Lower leg skin (tissue), 4 donors: Measurements from ENCODE around the gene KREMEN1. TPM values are rescaled to one million over a fixed set of nuclear protein-coding genes. Genes with fewer than 3 reads are reported as not detected.
A peak's percentile ranks its signal among the peaks of the same experiment; 100 is the strongest.
"Not testable (repeated sequence)": the region's sequence is repeated elsewhere in the genome, so short reads cannot be mapped to it uniquely, and the experiment has no call there.

Experiments used
- DNase-seq, 2 donors: peaks; one replicate each; pipeline ENCODE4 v3.0.0-alpha.2; 2019; ENCODE audit warnings: low spot score in 2 of 2
- H3K4me3 ChIP-seq: fragments of 200-600 bp; sonication (generic); 2 replicates; pipeline ENCODE4 v1.5.1; 2017; ENCODE audit warnings: mild to moderate bottlenecking, low read depth; ENCODE audit not compliant: poor library complexity, severe bottlenecking
- POLR2A ChIP-seq, 2 donors: fragments of 450-650 bp; IDR thresholded peaks; one replicate each; pipeline ENCODE4 v1.6.1; 2016 to 2017; ENCODE audit warnings: antibody characterized with exemption in 2 of 2, mild to moderate bottlenecking in 1 of 2, moderate library complexity in 1 of 2
- WGBS, 2 donors: methylation state at CpG; one replicate each; pipeline ENCODE4 v1.1.5; 2018; 5-methylcytosine and 5-hydroxymethylcytosine counted together
- intact Hi-C: fragments of 100-400 bp; cut with DNase I; formaldehyde crosslinking; loops from one replicate; pipeline ENCODE4 v1.15.0; 2023; ENCODE audit warnings: low total_unique reads
- total RNA-seq, 4 donors: library from RNA; depleted of rRNA; stranded (reverse); fragments of >200 nt; gene quantifications; one replicate each; pipeline ENCODE4 v1.1.0, GENCODE V29; 2016
- TF ChIP-seq, protein P1 (sequence below), 3 donors: fragments of 450-650 bp; IDR thresholded peaks; one replicate each; pipeline ENCODE4 v1.5.1; 2016; ENCODE audit warnings: antibody characterized with exemption in 3 of 3, mild to moderate bottlenecking in 3 of 3, moderate library complexity in 2 of 3

KREMEN1 gene
- total RNA-seq, 4 donors from 2014 or later = 28.8 to 52.0 (median 48.0) TPM

DNA sequence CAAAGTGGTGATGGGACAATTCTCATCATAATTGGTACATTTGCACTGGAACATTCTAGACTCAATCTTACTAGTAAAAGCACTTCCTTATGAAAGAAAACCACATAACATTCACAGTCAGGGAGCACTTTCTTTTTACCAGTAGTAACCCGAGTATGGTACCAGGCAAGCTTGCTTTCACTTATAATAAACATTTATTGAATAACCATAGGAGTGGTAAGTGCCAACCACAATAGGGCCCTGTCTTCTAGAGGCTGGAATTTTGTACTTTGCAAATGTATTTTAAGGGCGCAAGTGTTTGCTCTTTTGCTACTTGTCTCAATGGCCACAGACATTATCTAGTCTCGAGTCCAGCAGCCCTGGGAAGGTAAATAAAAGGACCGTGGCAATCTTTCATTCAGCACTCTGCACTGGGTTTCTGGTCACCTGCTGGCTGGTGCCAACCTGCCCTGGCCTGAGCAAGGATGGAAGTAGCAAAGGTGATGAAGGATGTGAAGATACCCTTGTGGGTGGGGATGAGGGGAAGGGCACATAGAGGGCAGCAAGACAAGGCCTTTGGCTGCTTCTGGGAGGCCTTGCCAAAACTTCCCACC lies 35.4 kb upstream of the KREMEN1 start:
- TF ChIP-seq, protein P1, sequence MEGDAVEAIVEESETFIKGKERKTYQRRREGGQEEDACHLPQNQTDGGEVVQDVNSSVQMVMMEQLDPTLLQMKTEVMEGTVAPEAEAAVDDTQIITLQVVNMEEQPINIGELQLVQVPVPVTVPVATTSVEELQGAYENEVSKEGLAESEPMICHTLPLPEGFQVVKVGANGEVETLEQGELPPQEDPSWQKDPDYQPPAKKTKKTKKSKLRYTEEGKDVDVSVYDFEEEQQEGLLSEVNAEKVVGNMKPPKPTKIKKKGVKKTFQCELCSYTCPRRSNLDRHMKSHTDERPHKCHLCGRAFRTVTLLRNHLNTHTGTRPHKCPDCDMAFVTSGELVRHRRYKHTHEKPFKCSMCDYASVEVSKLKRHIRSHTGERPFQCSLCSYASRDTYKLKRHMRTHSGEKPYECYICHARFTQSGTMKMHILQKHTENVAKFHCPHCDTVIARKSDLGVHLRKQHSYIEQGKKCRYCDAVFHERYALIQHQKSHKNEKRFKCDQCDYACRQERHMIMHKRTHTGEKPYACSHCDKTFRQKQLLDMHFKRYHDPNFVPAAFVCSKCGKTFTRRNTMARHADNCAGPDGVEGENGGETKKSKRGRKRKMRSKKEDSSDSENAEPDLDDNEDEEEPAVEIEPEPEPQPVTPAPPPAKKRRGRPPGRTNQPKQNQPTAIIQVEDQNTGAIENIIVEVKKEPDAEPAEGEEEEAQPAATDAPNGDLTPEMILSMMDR (IDR thresholded peaks at IDR 0.05) = no peak
- TF ChIP-seq POLR2A (IDR thresholded peaks at IDR 0.05) = no peak
- intact Hi-C loops = no loop called here
- no peak overlapping the region for H3K4me3 ChIP-seq
- DNase-seq = no peak
- WGBS, 2 donors = 71 to 87% methylated on average over 4 of the region's 4 CpGs

- TF ChIP-seq, protein P1 (IDR thresholded peaks at IDR 0.05) = no peak
- no peak for TF ChIP-seq POLR2A (IDR thresholded peaks at IDR 0.05)
- no peak for DNase-seq
- H3K4me3 ChIP-seq = no peak overlapping the region
- intact Hi-C loops = no loop called here
- WGBS, 2 donors = 67 to 82% methylated on average over 9 of the region's 9 CpGs
These were observed 33.7 kb upstream of the KREMEN1 start for GRCh38 chr22:29039148-29039547.

DNA sequence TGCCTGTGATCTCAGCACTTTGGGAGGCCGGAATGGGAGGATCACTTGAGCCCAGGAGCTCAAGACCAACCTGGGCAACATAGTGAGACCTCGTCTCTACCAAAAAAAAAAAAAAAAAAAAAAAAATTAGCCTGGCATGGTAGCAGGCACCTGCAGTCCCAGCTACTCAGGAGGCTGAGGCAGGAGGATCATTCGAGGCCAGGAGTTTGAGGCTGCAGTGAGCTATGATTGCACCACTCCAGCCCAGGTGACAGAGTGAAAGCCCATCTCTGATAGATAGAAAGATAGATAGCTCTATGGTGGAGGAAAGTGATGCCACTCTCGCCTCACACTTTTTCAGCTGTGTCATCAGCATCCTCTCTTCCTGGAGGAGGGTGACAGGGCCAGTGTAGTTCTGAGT lies 33.2 kb upstream of the KREMEN1 start:
- DNase-seq, H3K4me3 ChIP-seq, intact Hi-C loops: not testable (repeated sequence)
- WGBS, 2 donors = 82 to 91% methylated on average over 4 of the region's 4 CpGs

- TF ChIP-seq, protein P1 (IDR thresholded peaks at IDR 0.05) = peak in 1 of 3 donors; percentile 53
- no peak for TF ChIP-seq POLR2A (IDR thresholded peaks at IDR 0.05)
- intact Hi-C loops = no loop called here
- no peak overlapping the region for H3K4me3 ChIP-seq
- WGBS, 2 donors = 32 to 34% methylated on average over 9 of the region's 9 CpGs
- DNase-seq = peak in 1 of 2 donors; percentile 52
These were observed 32.2 kb upstream of the KREMEN1 start for GRCh38 chr22:29040385-29041275.

- no peak overlapping the region for H3K4me3 ChIP-seq
- WGBS, 2 donors = 42 to 57% methylated on average over 2 of the region's 2 CpGs
- intact Hi-C loops = no loop called here
- no peak for DNase-seq
- TF ChIP-seq, protein P1 (IDR thresholded peaks at IDR 0.05) = no peak
- TF ChIP-seq POLR2A (IDR thresholded peaks at IDR 0.05) = no peak
These were observed 31.4 kb upstream of the KREMEN1 start for GRCh38 chr22:29041408-29041807.

DNA sequence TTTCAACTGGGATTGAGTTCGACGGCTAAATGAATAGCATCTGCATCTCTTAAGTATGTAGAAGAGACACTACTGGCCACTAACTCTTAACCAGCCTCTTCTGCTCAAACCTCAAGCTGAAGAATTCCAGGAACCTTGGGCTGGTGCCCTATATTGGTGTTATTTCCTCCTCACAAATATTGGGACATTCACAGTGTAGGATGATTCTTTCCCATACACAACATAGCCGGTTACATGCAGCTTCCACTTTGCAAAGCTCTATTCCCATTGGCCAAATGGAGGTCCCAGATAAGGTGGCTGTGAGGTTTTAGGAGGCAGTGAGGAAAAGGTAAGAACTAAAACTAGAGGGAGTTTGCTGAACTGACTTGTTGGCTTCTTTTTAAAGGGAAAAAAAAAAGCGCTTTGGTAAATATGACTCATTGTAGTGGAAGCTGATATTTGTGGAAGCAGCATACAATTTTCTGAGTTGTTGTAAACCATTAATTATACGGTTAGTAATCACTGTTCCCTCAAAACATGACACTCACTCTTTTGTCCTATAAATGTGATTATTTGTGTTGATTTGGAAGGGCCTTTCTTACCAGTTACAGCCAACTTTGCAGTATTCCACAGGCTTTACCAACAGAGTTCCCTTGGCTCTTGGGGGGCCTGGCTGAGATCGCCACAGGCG lies 28.8 kb upstream of the KREMEN1 start:
- no peak for DNase-seq
- WGBS, 2 donors = 60 to 65% methylated on average over 7 of the region's 7 CpGs
- H3K4me3 ChIP-seq = no peak overlapping the region
- TF ChIP-seq, protein P1 (IDR thresholded peaks at IDR 0.05) = no peak
- no peak for TF ChIP-seq POLR2A (IDR thresholded peaks at IDR 0.05)
- intact Hi-C loops = no loop called here
